ENCODE data around the gene C1QTNF4.
A peak's percentile ranks its signal among the peaks of the same experiment; 100 is the strongest.

C1QTNF4 gene

DNA sequence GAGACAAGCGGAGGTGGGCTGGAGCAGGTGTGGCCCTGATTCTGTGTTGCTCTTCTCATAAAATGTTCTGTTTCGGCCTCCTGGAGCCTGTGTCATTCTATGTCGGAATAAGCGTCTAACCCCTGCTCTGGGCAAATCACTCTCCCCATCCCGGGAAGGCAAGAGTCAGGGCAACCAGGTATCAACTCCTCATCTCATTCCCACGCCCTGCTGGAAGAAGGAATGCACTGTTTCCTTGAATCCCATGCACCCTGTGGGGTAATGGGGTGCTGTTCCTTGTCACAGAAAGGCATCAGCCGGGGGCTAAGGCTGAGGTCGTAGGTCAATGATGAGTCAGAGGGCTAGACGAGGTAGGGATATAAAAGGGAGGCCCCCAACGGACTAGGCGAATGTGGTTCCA is 5.1 kb downstream of the C1QTNF4 start:
- DNase-seq (ENCODE audit: low read depth): no peak
- TF ChIP-seq, protein P1, sequence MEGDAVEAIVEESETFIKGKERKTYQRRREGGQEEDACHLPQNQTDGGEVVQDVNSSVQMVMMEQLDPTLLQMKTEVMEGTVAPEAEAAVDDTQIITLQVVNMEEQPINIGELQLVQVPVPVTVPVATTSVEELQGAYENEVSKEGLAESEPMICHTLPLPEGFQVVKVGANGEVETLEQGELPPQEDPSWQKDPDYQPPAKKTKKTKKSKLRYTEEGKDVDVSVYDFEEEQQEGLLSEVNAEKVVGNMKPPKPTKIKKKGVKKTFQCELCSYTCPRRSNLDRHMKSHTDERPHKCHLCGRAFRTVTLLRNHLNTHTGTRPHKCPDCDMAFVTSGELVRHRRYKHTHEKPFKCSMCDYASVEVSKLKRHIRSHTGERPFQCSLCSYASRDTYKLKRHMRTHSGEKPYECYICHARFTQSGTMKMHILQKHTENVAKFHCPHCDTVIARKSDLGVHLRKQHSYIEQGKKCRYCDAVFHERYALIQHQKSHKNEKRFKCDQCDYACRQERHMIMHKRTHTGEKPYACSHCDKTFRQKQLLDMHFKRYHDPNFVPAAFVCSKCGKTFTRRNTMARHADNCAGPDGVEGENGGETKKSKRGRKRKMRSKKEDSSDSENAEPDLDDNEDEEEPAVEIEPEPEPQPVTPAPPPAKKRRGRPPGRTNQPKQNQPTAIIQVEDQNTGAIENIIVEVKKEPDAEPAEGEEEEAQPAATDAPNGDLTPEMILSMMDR (IDR thresholded peaks at IDR 0.05; ENCODE audit: insufficient read depth, low read depth, low read length, missing control alignments): no peak
- H3K4me3 ChIP-seq (ENCODE audit: low read length): no peak overlapping the region

DNA sequence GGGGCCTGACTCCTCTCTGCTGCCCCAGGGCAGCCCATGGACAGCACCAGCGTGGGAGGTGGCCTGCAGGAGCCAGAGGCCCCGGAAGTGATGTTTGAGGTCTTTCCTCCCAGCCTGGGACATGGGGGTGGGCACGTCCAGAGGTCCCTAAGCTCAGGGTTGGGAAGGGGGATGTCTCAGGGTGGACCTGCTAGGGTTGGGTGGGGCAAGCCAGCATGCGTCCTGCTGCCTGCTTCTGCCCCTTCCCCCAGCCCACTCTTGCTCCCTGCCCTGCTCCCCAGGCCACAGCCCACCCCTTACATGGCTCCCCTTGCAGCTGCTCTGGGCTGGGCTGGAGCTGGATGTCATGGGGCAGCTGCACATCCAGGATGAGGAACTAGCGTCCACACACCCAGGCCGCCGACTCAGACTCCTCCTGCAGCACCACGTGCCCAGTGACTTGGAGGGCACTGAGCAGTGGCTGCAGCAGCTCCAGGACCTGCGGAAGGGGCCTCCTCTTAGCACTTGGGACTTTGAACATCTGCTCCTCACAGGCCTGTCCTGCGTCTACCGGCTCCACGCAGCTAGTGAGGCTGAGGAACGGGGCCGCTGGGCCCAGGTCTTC is 6.4 kb downstream of the C1QTNF4 start:
- TF ChIP-seq, protein P1 (IDR thresholded peaks at IDR 0.05; ENCODE audit: insufficient read depth, low read depth, low read length, missing control alignments): no peak
- no peak for DNase-seq (ENCODE audit: low read depth)
- H3K4me3 ChIP-seq (ENCODE audit: low read length): no peak overlapping the region

DNA sequence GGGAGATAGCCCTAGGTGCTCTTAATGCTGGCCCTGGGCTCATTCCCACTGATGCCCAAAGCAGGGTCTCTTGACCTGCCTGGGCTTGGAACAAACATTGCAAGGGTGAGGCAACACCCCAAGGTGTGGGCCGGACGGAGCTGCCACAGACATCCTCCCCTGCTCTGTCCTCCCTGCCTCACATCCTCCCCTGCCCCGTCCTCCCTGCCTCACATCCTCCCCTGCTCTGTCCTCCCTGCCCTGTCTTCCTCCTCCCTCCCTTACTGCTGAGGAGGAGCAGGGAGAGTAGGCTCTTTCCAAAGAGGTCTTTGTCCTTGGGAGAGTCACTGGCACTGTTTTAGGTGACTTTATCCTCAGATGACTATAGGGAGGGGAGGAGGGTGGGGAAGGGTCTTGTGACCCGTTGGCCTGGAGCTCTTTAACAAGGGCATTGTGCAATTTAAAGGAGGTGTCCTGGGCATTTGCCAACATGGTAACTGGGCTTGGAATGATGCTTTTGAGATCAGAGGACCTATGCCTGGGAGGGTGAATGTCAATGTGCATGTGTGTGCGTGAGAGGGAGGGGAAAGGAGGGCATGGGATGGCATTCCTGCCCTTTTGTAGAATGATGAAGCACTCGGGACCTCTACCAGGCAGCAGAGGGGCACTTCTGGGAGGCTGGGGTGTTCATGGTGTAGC is 7.0 kb downstream of the C1QTNF4 start:
- DNase-seq (ENCODE audit: low read depth): no peak
- H3K4me3 ChIP-seq (ENCODE audit: low read length): no peak overlapping the region
- TF ChIP-seq, protein P1 (IDR thresholded peaks at IDR 0.05; ENCODE audit: insufficient read depth, low read depth, low read length, missing control alignments): no peak

DNA sequence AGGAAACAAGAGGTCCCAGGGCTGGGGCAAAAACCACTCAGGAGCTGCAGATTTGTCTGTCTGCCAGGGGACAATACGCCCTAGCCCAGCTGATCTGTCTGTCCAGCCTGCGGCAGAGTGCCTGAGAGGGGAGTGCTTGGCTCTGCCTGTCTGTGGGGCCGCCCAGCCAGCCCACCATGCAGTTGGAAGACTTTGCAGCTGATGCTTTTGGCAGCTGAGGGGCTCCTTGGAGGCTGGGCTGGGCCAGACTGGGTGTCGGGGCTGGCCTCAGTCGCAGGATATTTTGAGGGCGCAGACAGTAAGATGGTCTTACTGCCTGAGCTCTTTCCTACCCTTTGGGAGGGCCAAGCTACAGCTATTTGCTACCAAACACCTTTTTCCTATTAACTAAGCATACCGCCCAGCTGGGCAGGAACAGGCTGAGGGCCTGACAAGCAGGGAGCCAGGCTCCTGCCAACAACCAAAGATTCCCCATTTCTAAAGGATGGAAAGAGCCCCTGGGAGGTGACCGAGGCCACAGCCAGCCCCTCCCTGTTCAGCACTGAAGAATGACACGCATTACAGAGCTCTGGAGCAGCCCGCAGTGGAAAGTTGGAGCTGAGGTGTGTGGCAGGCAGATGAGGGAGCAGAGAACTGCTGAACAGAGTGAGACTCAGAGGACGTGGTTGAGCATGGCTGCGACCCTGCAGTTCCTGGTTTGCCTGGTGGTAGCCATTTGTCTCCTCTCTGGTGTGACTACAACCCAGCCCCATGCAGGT is 7.9 kb downstream of the C1QTNF4 start, which contains the start of gene FAM180B:
Gene FAM180B, plus strand, starts transcription at position 581 of the 758 bp plus-strand sequence. Its CDS starts 91 bp downstream, at position 672.
- DNase-seq (ENCODE audit: low read depth): no peak
- TF ChIP-seq, protein P1 (IDR thresholded peaks at IDR 0.05; ENCODE audit: insufficient read depth, low read depth, low read length, missing control alignments): no peak
- no peak within 1 kb of the TSS for H3K4me3 ChIP-seq (ENCODE audit: low read length)

DNA sequence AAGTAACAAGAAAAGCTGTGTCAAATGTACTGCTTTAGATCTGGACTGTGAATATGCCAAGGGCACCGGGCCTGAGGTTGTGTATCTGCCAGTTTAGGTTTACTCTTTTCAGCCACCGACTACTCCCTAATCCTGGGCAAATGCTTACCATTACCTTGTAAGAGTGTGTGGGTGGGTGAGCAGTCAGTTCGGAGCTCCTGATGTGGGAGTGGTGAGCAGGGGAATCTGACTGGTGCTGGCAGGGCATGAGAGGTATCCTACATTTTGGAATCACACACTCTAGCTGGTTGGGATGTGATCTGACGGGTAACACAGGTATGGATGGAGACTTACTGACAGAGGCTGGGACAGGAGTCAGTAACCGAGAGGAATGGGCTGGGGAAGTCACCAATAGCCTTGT is 10.4 kb downstream of the C1QTNF4 start:
- DNase-seq (ENCODE audit: low read depth): no peak
- TF ChIP-seq, protein P1 (IDR thresholded peaks at IDR 0.05; ENCODE audit: insufficient read depth, low read depth, low read length, missing control alignments): no peak

DNA sequence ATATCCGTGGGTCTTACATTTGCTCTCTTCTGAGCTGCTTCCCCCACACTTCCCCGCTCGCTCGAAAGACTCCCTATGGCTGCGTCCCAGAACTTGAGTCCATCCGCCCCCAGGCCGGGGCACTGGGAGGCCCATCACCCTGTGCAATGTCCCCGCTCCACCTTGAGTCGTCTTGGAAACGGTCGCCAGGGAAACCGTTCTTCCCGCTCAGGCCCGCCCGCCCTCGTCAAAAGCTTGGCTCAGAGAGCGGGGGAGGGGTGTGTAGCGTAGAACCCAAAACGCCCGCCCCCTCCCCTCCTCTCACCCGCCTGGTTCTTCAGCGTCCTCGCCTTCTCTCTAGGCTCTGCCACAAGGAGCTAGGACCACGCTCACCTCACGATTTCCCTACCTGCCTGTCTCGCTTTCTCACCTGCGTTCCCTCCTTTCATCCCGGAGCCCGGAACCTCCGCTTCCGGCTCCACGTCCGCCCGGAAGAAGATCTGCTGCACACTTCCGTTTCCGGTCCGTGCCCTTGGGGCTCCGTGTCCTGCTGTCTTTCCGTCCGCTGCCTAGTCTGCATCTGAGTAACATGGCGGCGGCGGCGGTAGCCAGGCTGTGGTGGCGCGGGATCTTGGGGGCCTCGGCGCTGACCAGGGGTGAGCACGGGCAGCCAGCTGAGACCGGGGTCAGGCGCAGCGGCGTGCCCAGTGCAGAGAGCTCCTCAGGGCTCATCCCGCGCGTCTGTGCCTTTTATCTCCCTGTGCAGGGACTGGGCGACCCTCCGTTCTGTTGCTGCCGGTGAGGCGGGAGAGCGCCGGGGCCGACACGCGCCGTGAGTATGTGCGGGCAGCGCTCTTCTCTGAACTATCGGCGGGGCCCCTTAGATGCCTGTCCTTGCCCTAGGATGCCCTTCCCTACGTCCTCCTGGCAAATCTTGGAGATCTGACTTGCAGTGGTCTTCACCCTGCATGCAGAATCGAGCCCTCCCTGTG is 15.4 kb downstream of the C1QTNF4 start, which contains the start of the genes KBTBD4 and NDUFS3:
Gene KBTBD4, minus strand, starts transcription at position 447 of the 971 bp plus-strand sequence. Its CDS starts 19 bp downstream, at position 428.
Gene NDUFS3, plus strand, starts transcription at position 551 of the 971 bp plus-strand sequence. Its CDS starts 18 bp downstream, at position 569.
- peak; percentile 92 for DNase-seq (ENCODE audit: low read depth)
- peak within 1 kb of the TSS; percentile 70 for H3K4me3 ChIP-seq (ENCODE audit: low read length)
- TF ChIP-seq, protein P1 (IDR thresholded peaks at IDR 0.05; ENCODE audit: insufficient read depth, low read depth, low read length, missing control alignments): no peak

More for the DNA sequence above, 10.4 kb downstream of the C1QTNF4 start:
- no peak overlapping the region for H3K4me3 ChIP-seq (ENCODE audit: low read length)

Measured in epithelial cell of esophagus (primary cell).